SK-N-SH treated with all-trans-retinoic acid at 6 μM for 48 hours (cell line): ENCODE data around the gene C10orf120.

Experiments used
- ATAC-seq: fragments of 200-7000 bp; cut with Tn5 transposase; 3 replicates; pipeline ENCODE4 v1.9.1; 2020; ENCODE audit warnings: mild to moderate bottlenecking, moderate library complexity
- ARNTL ChIP-seq: fragments of 450-650 bp; formaldehyde crosslinking; IDR thresholded peaks from 2 replicates; pipeline ENCODE4 v1.5.0; 2020; ENCODE audit warnings: low read depth, mild to moderate bottlenecking, moderate library complexity, borderline replicate concordance
- BACH2 ChIP-seq: fragments of 250-450 bp; sonication (Bioruptor Pico); IDR thresholded peaks from 2 replicates; pipeline ENCODE4 v1.9.0; 2021; ENCODE audit warnings: mild to moderate bottlenecking, borderline replicate concordance
- CSDC2 ChIP-seq: fragments of 250-450 bp; sonication (Bioruptor Pico); IDR thresholded peaks from 2 replicates; pipeline ENCODE4 v1.5.0; 2020; ENCODE audit warnings: mild to moderate bottlenecking, moderate library complexity
- ESRRG ChIP-seq: fragments of 250-450 bp; sonication (Bioruptor Pico); IDR thresholded peaks from 2 replicates; pipeline ENCODE4 v1.6.1; 2021; ENCODE audit warnings: mild to moderate bottlenecking
- GLIS3 ChIP-seq: fragments of 250-450 bp; sonication (Bioruptor Pico); IDR thresholded peaks from 2 replicates; pipeline ENCODE4 v1.5.0; 2020; ENCODE audit warnings: mild to moderate bottlenecking, moderate library complexity
- ISL1 ChIP-seq: fragments of 250-450 bp; sonication (Bioruptor Pico); IDR thresholded peaks from 2 replicates; pipeline ENCODE4 v2.1.2; 2022; ENCODE audit warnings: mild to moderate bottlenecking, moderate library complexity
- OSR1 ChIP-seq: fragments of 250-450 bp; sonication (Bioruptor Pico); IDR thresholded peaks from 2 replicates; pipeline ENCODE4 v1.8.0; 2022; ENCODE audit warnings: moderate library complexity, mild to moderate bottlenecking, inconsistent platforms
- PPARA ChIP-seq: fragments of 250-450 bp; sonication (Bioruptor Pico); IDR thresholded peaks from 2 replicates; pipeline ENCODE4 v1.5.0; 2020; ENCODE audit warnings: mild to moderate bottlenecking, borderline replicate concordance
- RARB ChIP-seq: fragments of 250-450 bp; sonication (Bioruptor Pico); IDR thresholded peaks from 2 replicates; pipeline ENCODE4 v1.8.0; 2021; ENCODE audit warnings: mild to moderate bottlenecking, moderate library complexity
- SNAI2 ChIP-seq: fragments of 250-450 bp; sonication (Bioruptor Pico); IDR thresholded peaks from 2 replicates; pipeline ENCODE4 v1.5.0; 2020; ENCODE audit warnings: mild to moderate bottlenecking, moderate library complexity
- TCF4 ChIP-seq: fragments of 250-450 bp; sonication (Bioruptor Pico); IDR thresholded peaks from 2 replicates; pipeline ENCODE4 v1.8.0; 2021; ENCODE audit warnings: mild to moderate bottlenecking, moderate library complexity, borderline replicate concordance
- TOX ChIP-seq: fragments of 250-450 bp; sonication (Bioruptor Pico); IDR thresholded peaks from 2 replicates; pipeline ENCODE4 v1.8.0; 2021; ENCODE audit warnings: mild to moderate bottlenecking, moderate library complexity, borderline replicate concordance
- ZC3H10 ChIP-seq: fragments of 250-450 bp; sonication (Bioruptor Pico); IDR thresholded peaks from 2 replicates; pipeline ENCODE4 v1.5.1; 2021; ENCODE audit warnings: mild to moderate bottlenecking, moderate library complexity
- ZFP3 ChIP-seq: fragments of 250-450 bp; sonication (Bioruptor Pico); IDR thresholded peaks from 2 replicates; pipeline ENCODE4 v1.5.0; 2020; ENCODE audit warnings: mild to moderate bottlenecking, moderate library complexity
- ZFP30 ChIP-seq: fragments of 450-650 bp; formaldehyde crosslinking; IDR thresholded peaks from 2 replicates; pipeline ENCODE4 v1.5.0; 2022; ENCODE audit warnings: mild to moderate bottlenecking, moderate library complexity
- ZNF565 ChIP-seq: fragments of 450-650 bp; formaldehyde crosslinking; conservative IDR thresholded peaks from 2 replicates; pipeline ENCODE4 v1.5.0; 2020; ENCODE audit warnings: low read depth, mild to moderate bottlenecking, moderate library complexity
- ZNF70 ChIP-seq: fragments of 450-650 bp; formaldehyde crosslinking; IDR thresholded peaks from 2 replicates; pipeline ENCODE4 v1.5.0; 2020; ENCODE audit warnings: mild to moderate bottlenecking, moderate library complexity
- ZNF8 ChIP-seq: fragments of 450-650 bp; formaldehyde crosslinking; IDR thresholded peaks from 2 replicates; pipeline ENCODE4 v1.5.0; 2020; ENCODE audit warnings: mild to moderate bottlenecking, moderate library complexity
- TF ChIP-seq, protein P1 (sequence below): fragments of 250-450 bp; sonication (Bioruptor Pico); IDR thresholded peaks from 2 replicates; pipeline ENCODE4 v1.5.1; 2020; ENCODE audit warnings: low read depth, mild to moderate bottlenecking, moderate library complexity
- TF ChIP-seq, protein P2 (sequence below): fragments of 250-450 bp; sonication (Bioruptor Pico); IDR thresholded peaks from 2 replicates; pipeline ENCODE4 v1.8.0; 2020; ENCODE audit warnings: mild to moderate bottlenecking, moderate library complexity, borderline replicate concordance
- TF ChIP-seq, protein P3 (sequence below): fragments of 250-450 bp; sonication (Bioruptor Pico); IDR thresholded peaks from 2 replicates; pipeline ENCODE4 v1.5.1; 2021; ENCODE audit warnings: mild to moderate bottlenecking, moderate library complexity

The C10orf120 gene

DNA sequence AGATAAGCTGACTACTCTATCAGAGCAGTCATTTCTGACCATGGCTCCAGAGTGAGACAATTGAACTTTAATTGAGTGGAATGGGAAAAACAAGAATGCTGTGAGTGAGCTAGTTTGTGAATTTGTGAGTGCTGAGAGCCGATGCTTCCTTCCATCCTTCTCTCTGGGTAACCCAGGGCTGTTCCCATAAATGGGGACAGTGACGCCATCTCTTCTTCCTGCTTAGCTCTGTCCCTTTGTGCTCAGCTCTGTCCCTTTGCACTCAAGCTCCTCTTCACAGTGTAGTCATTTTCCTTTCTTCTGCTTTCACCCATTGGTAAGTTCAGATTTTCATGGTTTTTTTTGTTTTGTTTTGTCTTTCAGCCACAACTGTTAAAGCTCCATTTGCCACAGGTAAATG, 24.4 kb downstream of the C10orf120 start:
- ATAC-seq: no peak
- TF ChIP-seq RARB (CRISPR knock-in tag) (no peak), GLIS3 (CRISPR knock-in tag) (no peak), CSDC2 (CRISPR knock-in tag) (no peak), ISL1 (CRISPR knock-in tag) (no peak)

DNA sequence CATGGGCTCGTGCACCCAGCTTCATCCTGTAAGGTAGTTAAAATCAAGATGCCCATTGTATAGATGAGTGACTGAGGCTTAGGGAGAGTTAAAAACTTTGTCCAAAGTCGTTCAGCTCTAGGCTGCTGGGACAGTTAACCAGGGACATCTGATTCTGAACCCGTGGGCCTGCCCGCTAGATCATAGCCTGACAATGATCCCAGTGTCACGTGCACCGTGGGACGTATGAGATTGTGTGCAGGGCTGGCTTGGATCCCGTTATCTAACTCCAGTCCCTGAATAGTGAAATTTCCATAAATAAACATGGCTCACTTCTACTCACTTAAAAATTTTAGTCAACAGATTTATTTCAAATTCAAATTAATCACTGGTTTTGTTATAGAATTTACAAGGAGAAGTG, 24.9 kb downstream of the C10orf120 start:
- TF ChIP-seq SNAI2 (CRISPR knock-in tag): no peak
- TF ChIP-seq CSDC2 (CRISPR knock-in tag): no peak
- TF ChIP-seq ZFP3 (CRISPR knock-in tag): no peak
- TF ChIP-seq, protein P1, sequence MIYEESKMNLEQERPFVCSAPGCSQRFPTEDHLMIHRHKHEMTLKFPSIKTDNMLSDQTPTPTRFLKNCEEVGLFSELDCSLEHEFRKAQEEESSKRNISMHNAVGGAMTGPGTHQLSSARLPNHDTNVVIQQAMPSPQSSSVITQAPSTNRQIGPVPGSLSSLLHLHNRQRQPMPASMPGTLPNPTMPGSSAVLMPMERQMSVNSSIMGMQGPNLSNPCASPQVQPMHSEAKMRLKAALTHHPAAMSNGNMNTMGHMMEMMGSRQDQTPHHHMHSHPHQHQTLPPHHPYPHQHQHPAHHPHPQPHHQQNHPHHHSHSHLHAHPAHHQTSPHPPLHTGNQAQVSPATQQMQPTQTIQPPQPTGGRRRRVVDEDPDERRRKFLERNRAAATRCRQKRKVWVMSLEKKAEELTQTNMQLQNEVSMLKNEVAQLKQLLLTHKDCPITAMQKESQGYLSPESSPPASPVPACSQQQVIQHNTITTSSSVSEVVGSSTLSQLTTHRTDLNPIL (CRISPR knock-in tag): no peak
- no peak for TF ChIP-seq ZNF70 (CRISPR knock-in tag)
- no peak for TF ChIP-seq ZC3H10 (CRISPR knock-in tag)
- no peak for TF ChIP-seq OSR1 (CRISPR knock-in tag)
- TF ChIP-seq, protein P2, sequence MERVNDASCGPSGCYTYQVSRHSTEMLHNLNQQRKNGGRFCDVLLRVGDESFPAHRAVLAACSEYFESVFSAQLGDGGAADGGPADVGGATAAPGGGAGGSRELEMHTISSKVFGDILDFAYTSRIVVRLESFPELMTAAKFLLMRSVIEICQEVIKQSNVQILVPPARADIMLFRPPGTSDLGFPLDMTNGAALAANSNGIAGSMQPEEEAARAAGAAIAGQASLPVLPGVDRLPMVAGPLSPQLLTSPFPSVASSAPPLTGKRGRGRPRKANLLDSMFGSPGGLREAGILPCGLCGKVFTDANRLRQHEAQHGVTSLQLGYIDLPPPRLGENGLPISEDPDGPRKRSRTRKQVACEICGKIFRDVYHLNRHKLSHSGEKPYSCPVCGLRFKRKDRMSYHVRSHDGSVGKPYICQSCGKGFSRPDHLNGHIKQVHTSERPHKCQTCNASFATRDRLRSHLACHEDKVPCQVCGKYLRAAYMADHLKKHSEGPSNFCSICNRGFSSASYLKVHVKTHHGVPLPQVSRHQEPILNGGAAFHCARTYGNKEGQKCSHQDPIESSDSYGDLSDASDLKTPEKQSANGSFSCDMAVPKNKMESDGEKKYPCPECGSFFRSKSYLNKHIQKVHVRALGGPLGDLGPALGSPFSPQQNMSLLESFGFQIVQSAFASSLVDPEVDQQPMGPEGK (CRISPR knock-in tag): no peak
- TF ChIP-seq RARB (CRISPR knock-in tag): no peak
- TF ChIP-seq ISL1 (CRISPR knock-in tag): no peak
- TF ChIP-seq, protein P3, sequence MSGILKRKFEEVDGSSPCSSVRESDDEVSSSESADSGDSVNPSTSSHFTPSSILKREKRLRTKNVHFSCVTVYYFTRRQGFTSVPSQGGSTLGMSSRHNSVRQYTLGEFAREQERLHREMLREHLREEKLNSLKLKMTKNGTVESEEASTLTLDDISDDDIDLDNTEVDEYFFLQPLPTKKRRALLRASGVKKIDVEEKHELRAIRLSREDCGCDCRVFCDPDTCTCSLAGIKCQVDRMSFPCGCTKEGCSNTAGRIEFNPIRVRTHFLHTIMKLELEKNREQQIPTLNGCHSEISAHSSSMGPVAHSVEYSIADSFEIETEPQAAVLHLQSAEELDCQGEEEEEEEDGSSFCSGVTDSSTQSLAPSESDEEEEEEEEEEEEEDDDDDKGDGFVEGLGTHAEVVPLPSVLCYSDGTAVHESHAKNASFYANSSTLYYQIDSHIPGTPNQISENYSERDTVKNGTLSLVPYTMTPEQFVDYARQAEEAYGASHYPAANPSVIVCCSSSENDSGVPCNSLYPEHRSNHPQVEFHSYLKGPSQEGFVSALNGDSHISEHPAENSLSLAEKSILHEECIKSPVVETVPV: no peak
- TF ChIP-seq ARNTL (CRISPR knock-in tag): no peak
- no peak for TF ChIP-seq ZFP30 (CRISPR knock-in tag)
- no peak for TF ChIP-seq TOX (CRISPR knock-in tag)
- TF ChIP-seq ESRRG (CRISPR knock-in tag): no peak
- ATAC-seq: no peak

DNA sequence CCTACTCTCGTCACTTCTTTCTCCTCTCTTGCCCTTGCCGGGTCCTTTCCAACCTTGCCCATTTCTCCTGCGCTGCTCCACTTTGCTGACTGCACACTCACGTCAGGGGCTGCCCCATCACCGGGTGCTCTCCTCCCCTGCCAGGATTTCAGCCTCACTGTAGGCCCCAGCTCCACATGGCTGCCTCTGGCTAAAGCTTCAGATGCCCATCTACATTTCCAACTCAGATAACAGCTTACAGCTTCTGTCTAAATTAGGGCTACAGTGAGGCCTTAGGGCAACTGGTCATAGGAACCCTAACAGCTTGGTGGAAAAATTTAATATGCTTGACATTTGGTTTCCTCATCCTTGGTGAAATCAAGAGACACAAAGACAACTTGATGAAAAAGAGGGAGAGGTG, 25.9 kb downstream of the C10orf120 start:
- ATAC-seq: no peak
- no peak for TF ChIP-seq ZC3H10 (CRISPR knock-in tag)
- TF ChIP-seq, protein P1 (CRISPR knock-in tag): no peak
- TF ChIP-seq ARNTL (CRISPR knock-in tag): no peak
- no peak for TF ChIP-seq PPARA (CRISPR knock-in tag)
- TF ChIP-seq ZNF8 (CRISPR knock-in tag): no peak
- no peak for TF ChIP-seq TOX (CRISPR knock-in tag)
- no peak for TF ChIP-seq ZNF565
- no peak for TF ChIP-seq TCF4 (CRISPR knock-in tag)
- TF ChIP-seq OSR1 (CRISPR knock-in tag): no peak
- TF ChIP-seq ZFP3 (CRISPR knock-in tag): no peak
- no peak for TF ChIP-seq SNAI2 (CRISPR knock-in tag)
- TF ChIP-seq, protein P2 (CRISPR knock-in tag): no peak
- TF ChIP-seq ESRRG (CRISPR knock-in tag): no peak
- TF ChIP-seq RARB (CRISPR knock-in tag): no peak
- TF ChIP-seq ZFP30 (CRISPR knock-in tag): no peak
- no peak for TF ChIP-seq ISL1 (CRISPR knock-in tag)
- TF ChIP-seq, all 23 proteins: peak for 0

DNA sequence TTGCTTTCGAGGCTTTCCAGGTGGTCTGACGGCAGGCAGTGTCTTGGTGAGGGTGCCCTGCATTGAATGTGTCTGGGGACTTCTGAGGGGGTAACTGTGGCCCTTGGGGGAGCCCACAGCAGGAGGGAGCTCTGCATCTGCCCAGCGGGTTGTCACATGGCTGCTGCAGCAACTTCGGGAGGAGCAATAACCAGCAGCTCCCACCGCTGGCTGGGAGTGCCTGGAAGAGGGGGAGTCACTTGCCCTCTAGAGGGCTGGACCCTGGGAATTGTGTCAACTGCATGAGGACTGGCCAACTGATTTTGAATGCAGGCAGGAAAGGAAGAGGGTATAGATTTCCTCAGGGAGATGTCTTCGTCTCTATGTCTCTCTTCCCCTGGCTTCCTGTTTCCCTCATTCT, 26.4 kb downstream of the C10orf120 start:
- no peak for TF ChIP-seq RARB (CRISPR knock-in tag)
- TF ChIP-seq, protein P1 (CRISPR knock-in tag): no peak
- TF ChIP-seq, protein P2 (CRISPR knock-in tag): no peak
- TF ChIP-seq TOX (CRISPR knock-in tag): no peak
- TF ChIP-seq ZNF70 (CRISPR knock-in tag): no peak
- TF ChIP-seq BACH2 (CRISPR knock-in tag): no peak
- no peak for ATAC-seq
